Hematopoietic multipotent progenitor cell treated with erythropoietin and hydrocortisone succinate and interleukin-3 and kit ligand, for 4 days (in vitro differentiated cells): ENCODE data around the gene ELK3.
A peak's percentile ranks its signal among the peaks of the same experiment; 100 is the strongest.

Source experiments
- DNase-seq: peaks from one replicate; pipeline ENCODE4 v3.0.0-alpha.2; 2015

The ELK3 gene

DNA sequence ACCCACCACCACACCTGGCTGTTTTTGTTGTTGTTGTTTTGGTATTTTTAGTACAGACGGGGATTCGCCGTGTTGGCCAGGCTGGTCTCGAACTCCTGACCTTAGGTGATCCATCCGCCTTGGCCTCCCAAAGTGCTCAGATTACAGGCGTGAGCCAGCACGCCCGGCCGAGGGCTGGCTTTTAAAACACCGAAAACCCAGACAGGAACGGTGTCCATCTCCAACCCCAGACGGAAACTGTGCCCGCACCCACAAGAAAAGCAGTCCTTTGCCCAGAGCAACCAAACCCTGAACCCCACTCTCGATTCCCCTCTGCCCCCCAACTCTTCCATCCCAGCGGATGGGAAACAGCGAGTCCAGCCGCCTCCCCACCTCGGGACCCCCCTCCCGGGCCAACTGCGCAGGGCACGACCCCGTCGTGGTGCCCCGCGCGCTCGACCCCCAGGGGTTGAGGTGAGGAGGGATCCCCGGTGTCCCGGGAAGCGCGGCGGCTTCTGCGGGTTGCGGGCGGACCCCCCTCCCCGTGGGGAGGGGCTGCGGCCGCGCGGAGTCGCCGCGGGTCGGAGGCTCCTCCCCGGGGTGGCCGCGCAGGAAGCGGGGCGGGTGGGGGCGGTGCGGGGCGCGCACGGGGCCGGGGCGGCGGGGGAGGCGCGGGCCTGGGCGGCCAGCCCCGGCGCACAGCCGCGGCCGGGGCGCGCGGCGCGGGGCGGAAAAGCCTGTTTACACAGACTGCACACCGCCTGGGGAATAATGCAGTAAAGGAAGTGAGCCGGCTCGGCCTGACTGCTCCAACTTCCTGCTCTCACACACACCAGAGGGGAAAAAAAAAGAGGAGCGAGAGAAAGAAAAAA, at the start of gene ELK3:
TSS of gene ELK3 (plus strand) at position 651 of the 851 bp plus-strand sequence.
- peak; percentile 78 for DNase-seq

- DNase-seq: no peak
These were observed 47.4 kb upstream of the ELK3 start for GRCh38 chr12:96146747-96147146.

- DNase-seq: no peak
These were observed 43.7 kb upstream of the ELK3 start for GRCh38 chr12:96150442-96150841.

GRCh38 chr12:96152164-96152563, 42.0 kb upstream of the ELK3 start:
- DNase-seq: no peak

- no peak for DNase-seq
These were observed 40.9 kb upstream of the ELK3 start for GRCh38 chr12:96153131-96153725.

- no peak for DNase-seq
These were observed 39.0 kb upstream of the ELK3 start for GRCh38 chr12:96155181-96155580.

GRCh38 chr12:96155781-96156180, 38.4 kb upstream of the ELK3 start:
- DNase-seq: no peak

DNA sequence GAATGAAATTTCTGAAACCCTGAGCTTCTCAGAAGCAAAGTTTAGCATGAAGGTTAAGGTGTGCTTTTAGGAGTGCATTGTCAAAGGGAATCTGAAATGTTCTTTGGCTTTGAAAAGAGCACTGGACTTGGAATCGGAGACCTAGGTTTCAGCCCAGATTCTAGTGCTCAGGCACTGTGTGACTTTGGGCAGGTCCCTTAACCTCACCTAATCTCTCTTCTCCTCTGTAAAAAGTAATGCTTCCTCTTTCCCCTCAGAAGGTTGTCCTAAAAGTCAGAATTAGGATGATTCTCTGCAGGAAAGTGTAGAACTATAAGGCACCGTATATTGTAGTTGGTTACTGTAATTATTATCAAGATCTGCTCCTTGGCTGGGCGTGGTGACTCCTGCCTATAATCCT, 38.0 kb upstream of the ELK3 start:
- DNase-seq: no peak

DNA sequence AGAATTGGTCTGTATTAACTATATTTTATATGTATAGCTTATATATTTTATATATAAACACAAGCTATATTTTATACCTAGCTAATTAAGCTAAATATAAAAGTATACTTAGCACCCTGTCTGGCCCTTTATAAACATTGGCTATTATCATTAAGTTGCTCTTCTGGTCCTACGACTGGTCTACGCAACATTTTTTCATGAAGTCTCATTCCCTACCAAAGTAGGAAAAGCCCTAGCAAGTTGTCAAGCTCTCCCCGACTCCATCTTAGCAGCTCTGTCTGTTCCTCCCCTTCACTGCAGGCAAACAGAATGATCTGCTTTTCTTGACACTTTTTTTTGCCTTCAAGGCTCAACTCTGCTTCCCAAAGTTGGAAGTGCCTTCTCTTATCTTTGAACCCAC, 36.7 kb upstream of the ELK3 start:
- DNase-seq: no peak

- DNase-seq: no peak
These were observed 29.0 kb upstream of the ELK3 start for GRCh38 chr12:96164951-96165811.

- DNase-seq: no peak
These were observed 27.4 kb upstream of the ELK3 start for GRCh38 chr12:96166765-96167164.

GRCh38 chr12:96167492-96167891, 26.7 kb upstream of the ELK3 start:
- DNase-seq: no peak

DNA sequence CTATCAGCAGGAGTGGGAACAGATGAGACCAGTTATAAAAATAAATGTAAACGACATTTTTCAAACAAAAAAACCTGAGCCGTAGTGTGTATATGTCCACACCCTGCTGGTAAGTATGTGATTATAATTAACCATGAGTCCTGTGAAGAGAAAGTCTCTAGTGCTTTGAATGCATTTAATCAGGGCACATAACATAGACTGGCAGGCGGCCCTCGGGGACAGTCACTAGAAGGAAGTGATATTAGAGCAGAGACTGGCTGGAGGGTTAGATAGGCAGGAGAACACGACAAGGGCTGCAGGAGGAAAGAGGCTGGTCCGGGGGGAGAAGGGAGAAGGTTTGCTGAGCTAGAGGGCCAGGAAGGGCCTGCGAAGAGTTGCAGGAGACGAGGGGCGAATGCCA, 23.8 kb upstream of the ELK3 start:
- peak; percentile 92 for DNase-seq

- no peak for DNase-seq
These were observed 23.4 kb upstream of the ELK3 start for GRCh38 chr12:96170762-96171161.

- no peak for DNase-seq
These were observed 22.3 kb upstream of the ELK3 start for GRCh38 chr12:96171905-96172304.

GRCh38 chr12:96172981-96173380, 21.2 kb upstream of the ELK3 start:
- no peak for DNase-seq

- DNase-seq: no peak
These were observed 17.6 kb upstream of the ELK3 start for GRCh38 chr12:96176575-96176974.

DNA sequence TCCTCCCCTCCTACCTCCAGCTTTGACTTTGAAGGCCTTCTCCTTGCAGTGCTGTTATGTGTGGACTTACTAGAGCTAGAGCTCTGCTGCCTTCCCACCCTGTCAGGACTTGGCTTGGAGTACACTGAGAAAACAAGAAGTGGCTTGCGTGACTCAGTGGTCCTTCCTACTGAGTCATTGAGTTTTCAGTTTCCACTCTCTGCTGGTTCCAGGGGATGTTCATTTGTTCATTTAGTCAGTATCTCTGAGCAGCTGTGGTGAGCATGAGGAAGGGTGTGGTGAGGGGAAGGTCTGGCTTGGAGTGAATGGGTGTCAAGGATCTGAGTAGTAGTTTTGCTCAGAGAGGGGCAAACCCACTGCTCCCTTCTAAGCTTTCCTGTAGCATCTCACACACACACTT, 17.2 kb upstream of the ELK3 start:
- peak; percentile 72 for DNase-seq

DNA sequence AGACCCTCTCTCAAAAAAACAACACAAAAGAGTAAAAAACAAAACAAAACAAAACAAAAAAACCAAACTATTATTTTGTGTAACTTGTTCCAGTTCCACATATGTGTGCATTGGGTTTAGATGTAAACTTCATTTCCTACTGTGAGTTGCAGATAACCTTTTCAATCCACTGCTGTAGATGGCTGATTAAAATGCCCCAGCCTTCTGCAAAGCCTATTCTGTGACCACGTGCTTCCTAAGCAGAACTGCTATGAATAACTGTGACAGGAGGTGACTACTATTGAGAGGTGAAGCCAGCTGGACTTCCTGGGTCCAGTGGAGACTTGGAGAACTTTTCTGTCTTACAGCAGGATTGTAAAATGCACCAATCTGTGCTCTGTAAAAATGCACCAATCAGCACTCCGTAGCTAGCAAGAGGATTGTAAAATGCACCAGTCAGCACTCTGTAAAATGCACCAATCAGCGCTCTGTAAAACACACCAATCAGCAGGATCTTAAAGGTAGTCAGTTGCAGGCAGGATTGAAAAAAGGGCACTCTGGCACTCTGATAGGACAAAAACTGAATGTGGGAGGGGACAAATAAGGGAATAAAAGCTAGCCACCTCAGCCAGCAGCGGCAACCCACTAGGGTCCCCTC, 10.3 kb upstream of the ELK3 start:
- peak; percentile 91 for DNase-seq

DNA sequence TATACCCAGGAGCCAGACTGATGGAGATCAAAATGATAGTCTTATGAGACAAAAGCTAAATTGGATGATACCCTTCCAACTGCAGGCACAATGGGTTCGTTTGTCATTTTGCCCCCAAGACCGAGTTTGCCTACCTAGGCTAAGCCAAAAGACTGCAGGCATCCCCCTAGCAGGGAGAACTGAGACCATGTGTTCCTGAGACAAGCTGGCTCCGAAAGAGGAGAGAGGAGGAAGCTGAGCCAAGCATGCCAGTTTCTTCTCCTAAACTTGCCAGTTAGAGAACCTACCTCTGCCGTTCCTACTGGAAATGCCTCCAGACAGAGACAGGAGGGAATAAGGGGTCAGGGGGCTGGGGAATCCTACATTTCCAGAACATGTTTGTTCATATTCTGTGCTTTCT, 8.3 kb upstream of the ELK3 start:
- DNase-seq: no peak

DNA sequence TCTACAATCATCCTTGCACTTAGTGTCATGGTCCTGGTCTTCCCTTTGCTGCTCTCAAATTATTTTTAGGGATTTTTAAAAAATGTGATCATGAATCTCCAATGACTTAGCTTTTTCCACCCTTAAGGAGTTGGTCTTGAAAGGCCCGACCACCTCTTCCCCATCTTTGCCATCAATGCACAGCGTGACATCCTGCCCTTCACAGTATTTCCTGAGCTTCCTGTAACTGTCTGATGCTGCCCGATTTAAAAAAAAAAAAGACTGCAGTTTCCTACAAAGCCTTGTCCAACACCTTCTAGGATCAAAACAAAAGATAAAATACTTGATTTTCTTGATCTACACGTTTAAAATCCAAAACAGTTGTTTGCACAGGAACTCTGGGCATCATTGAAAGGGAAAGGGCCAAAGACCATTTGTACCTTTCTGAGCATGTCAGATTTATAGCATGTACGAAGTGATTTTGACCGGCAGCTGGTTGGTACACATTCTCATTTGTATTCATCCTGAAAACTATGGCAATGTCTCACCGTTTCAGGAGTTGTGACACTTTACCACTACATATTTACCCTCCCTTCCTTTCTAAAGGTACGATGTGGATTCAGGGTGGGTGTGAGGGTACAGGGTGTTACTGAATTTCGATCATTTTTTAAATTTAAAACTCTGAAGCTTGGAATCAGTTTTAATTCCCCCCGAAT, 7.4 kb upstream of the ELK3 start:
- DNase-seq: peak; percentile 37

DNA sequence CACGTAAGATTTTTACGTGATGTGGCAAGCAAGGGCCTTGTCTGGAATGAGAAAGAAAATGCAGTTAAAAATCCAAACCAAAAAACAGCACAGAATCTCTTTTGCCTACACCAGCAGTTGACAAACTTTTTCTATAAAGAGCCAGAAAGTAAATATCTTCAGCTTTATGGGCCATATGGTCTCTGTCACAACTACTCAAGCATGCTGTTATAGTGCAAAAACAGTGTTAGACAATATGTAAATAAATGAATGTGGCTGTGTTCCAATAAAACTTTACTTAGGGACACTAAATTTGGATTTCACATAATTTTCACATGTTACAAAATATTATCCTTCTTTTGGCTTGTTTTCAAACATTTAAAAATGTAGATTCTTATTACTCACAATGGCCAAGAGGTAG, 6.2 kb upstream of the ELK3 start:
- no peak for DNase-seq

- DNase-seq: no peak
These were observed 4.4 kb upstream of the ELK3 start for GRCh38 chr12:96189781-96190180.
